GM12878 (cell line): ENCODE data around the gene KCND3. TPM values are rescaled to one million over a fixed set of nuclear protein-coding genes. Genes with fewer than 3 reads are reported as not detected.

Experiments used
- ATAC-seq: fragments of 200-7000 bp; cut with Tn5 transposase; 3 replicates; pipeline ENCODE4 v1.9.1; 2020; ENCODE audit warnings: mild to moderate bottlenecking, moderate library complexity
- BruUV-seq: library from RNA; stranded (reverse); fragments of 400-500 nt; replicated peaks from 2 replicates; lab custom pipeline; 2021; lab: Mats Ljungman, UMichigan
- CTCF ChIA-PET: fragments of 300-600 bp; sonication (Branson Sonifier 250); formaldehyde crosslinking; extraction: SDS; loops from one replicate; lab custom pipeline; 2021; ENCODE audit warnings: inconsistent platforms; lab: Yijun Ruan, JAX
- POLR2A ChIA-PET: fragments of 350-600 bp; formaldehyde crosslinking; extraction: SDS; loops from one replicate; lab custom pipeline; 2021; ENCODE audit warnings: inconsistent platforms; lab: Charles Lee
- RAD21 ChIA-PET: fragments of 300-600 bp; sonication (Branson Sonifier 250); formaldehyde crosslinking; loops from one replicate; lab custom pipeline; 2023; ENCODE audit warnings: antibody characterized with exemption; ENCODE audit not compliant: unreplicated experiment; lab: Charles Lee
- SMC1A ChIA-PET: fragments of 300-600 bp; sonication (Branson Sonifier 250); formaldehyde crosslinking; loops from one replicate; lab custom pipeline; 2023; ENCODE audit not compliant: unreplicated experiment, uncharacterized antibody; lab: Charles Lee
- DNase-seq: peaks from one replicate; pipeline ENCODE4 v3.0.0-alpha.2; 2011; ENCODE audit warnings: low read depth, low spot score
- FAIRE-seq: peaks from 3 replicates; lab custom pipeline; 2011; peaks lifted over from hg19 to GRCh38; lab: Jason Lieb, UNC
- H2AFZ ChIP-seq: 2 replicates; pipeline ENCODE4 v1.6.0; 2011; ENCODE audit warnings: low read depth, low read length, control low read depth; ENCODE audit not compliant: control insufficient read depth
- H3K27ac ChIP-seq: 2 replicates; pipeline ENCODE4 v1.5.1; 2011; ENCODE audit warnings: control low read depth; ENCODE audit not compliant: control insufficient read depth, insufficient read depth
- H3K27me3 ChIP-seq, 2 experiments: replicated peaks in 1 of 2; 2 replicates each; pipeline versions ENCODE4 v1.6.0 to v1.6.1; 2011; ENCODE audit warnings: low read length in 1 of 2; ENCODE audit not compliant: control insufficient read depth in 2 of 2, insufficient read depth in 2 of 2
- H3K36me3 ChIP-seq, 2 experiments: 2 replicates each; pipeline ENCODE4 v1.5.1; 2011; ENCODE audit warnings: low read length in 1 of 2; ENCODE audit not compliant: control insufficient read depth in 2 of 2, insufficient read depth in 2 of 2
- H3K4me1 ChIP-seq: 2 replicates; pipeline ENCODE4 v1.6.1; 2011; ENCODE audit warnings: mild to moderate bottlenecking, low read length, moderate library complexity, mixed read lengths; ENCODE audit not compliant: control insufficient read depth, insufficient read depth
- H3K4me2 ChIP-seq: 2 replicates; pipeline ENCODE4 v1.6.0; 2011; ENCODE audit warnings: control low read depth; ENCODE audit not compliant: control insufficient read depth, insufficient read depth
- H3K4me3 ChIP-seq: fragments of 200-600 bp; sonication (generic); 2 replicates; pipeline ENCODE4 v1.5.1; 2016
- H3K79me2 ChIP-seq: 2 replicates; pipeline ENCODE4 v1.6.0; 2011; ENCODE audit warnings: low read length; ENCODE audit not compliant: control insufficient read depth, insufficient read depth
- H3K9ac ChIP-seq: 2 replicates; pipeline ENCODE4 v1.8.0; 2011; ENCODE audit warnings: low read length, control low read depth, mixed read lengths; ENCODE audit not compliant: control insufficient read depth, insufficient read depth
- H3K9me3 ChIP-seq: replicated peaks from 3 replicates; pipeline ENCODE4 v1.5.1; 2011; ENCODE audit warnings: mild to moderate bottlenecking, low read length; ENCODE audit not compliant: control insufficient read depth, insufficient read depth
- H4K20me1 ChIP-seq: 2 replicates; pipeline ENCODE4 v1.6.0; 2011; ENCODE audit not compliant: control insufficient read depth, insufficient read depth
- EGR1 ChIP-seq, 2 experiments: IDR thresholded peaks; 1 replicate in 1 of 2; 2 replicates in 1 of 2; pipeline ENCODE4 v1.6.1; 2011 to 2012; ENCODE audit warnings: low read depth in 2 of 2, low read length in 2 of 2, borderline replicate concordance in 1 of 2, mild to moderate bottlenecking in 1 of 2, moderate library complexity in 1 of 2
- MEF2B ChIP-seq: fragments of 450-650 bp; IDR thresholded peaks from 2 replicates; pipeline ENCODE4 v1.6.1; 2018; ENCODE audit warnings: mild to moderate bottlenecking, moderate library complexity; ENCODE audit not compliant: partially characterized antibody, poor library complexity, severe bottlenecking
- MYC ChIP-seq: IDR thresholded peaks from 2 replicates; pipeline ENCODE4 v1.6.1; 2011; ENCODE audit warnings: mild to moderate bottlenecking, low read length, moderate library complexity, inconsistent platforms; ENCODE audit not compliant: insufficient read depth, insufficient replicate concordance, insufficient read length, severe bottlenecking
- NFYB ChIP-seq: IDR thresholded peaks from 2 replicates; pipeline ENCODE4 v1.6.1; 2011; ENCODE audit warnings: low read depth, mild to moderate bottlenecking, low read length, improper control_type of control experiment, moderate library complexity; ENCODE audit not compliant: insufficient read depth
- PAX5 ChIP-seq: IDR thresholded peaks from 2 replicates; pipeline ENCODE4 v1.6.1; 2011; ENCODE audit warnings: low read depth, low read length, borderline replicate concordance
- PML ChIP-seq: IDR thresholded peaks from 2 replicates; pipeline ENCODE4 v1.6.1; 2012; ENCODE audit warnings: low read length, inconsistent platforms
- POLR2A ChIP-seq: IDR thresholded peaks from 2 replicates; pipeline ENCODE4 v1.6.1; 2011; ENCODE audit warnings: low read depth, mild to moderate bottlenecking, low read length
- POLR2AphosphoS5 ChIP-seq: IDR thresholded peaks from 2 replicates; pipeline ENCODE4 v1.6.1; 2011; ENCODE audit warnings: mild to moderate bottlenecking, low read length, inconsistent platforms
- RUNX3 ChIP-seq: IDR thresholded peaks from 2 replicates; pipeline ENCODE4 v1.6.1; 2012; ENCODE audit warnings: low read length, inconsistent platforms
- SREBF2 ChIP-seq: IDR thresholded peaks from 2 replicates; pipeline ENCODE4 v1.6.1; 2012; ENCODE audit warnings: mild to moderate bottlenecking, low read length
- TARDBP ChIP-seq: IDR thresholded peaks from 2 replicates; pipeline ENCODE4 v1.6.1; 2016; ENCODE audit warnings: borderline replicate concordance
- ZNF622 ChIP-seq: fragments of 450-650 bp; IDR thresholded peaks from 2 replicates; pipeline ENCODE4 v1.6.1; 2017; ENCODE audit warnings: mild to moderate bottlenecking, inconsistent platforms
- WGBS: methylation state at CpG from one replicate; pipeline ENCODE4 v1.1.6; 2016; ENCODE audit warnings: low lambda C conversion rate; ENCODE audit not compliant: insufficient replicate concordance, insufficient coverage; ENCODE audit errors: missing lambda C conversion rate; 5-methylcytosine and 5-hydroxymethylcytosine counted together
- in situ Hi-C: fragments of 300-500 bp; cut with MboI; formaldehyde crosslinking; loops from 9 replicates; pipeline ENCODE4 v1.14.3; 2018; ENCODE audit warnings: mixed read lengths
- intact Hi-C: fragments of 100-400 bp; cut with micrococcal nuclease; formaldehyde crosslinking; loops from one replicate; pipeline ENCODE4 v1.14.2; 2022; ENCODE audit not compliant: unreplicated experiment
- polyA plus RNA-seq, 11 experiments: library from polyadenylated mRNA; depleted of rRNA in 4 of 11; unstranded in 6 of 11; stranded (reverse) in 5 of 11; fragments of >200 nt; fragmentation: Nextera tagmentation in 4 of 11; fragmentation: Illumina TruSeq in 1 of 11; extraction: Ambion mirVana in 4 of 11; extraction: Trizol in 1 of 11; gene quantifications; 1 replicate in 1 of 11; 2 replicates in 10 of 11; pipeline versions ENCODE4 v1.2.1 to v1.2.3, GENCODE V29; 2011 to 2016; ENCODE audit warnings: inconsistent platforms in 2 of 11, missing spikeins in 2 of 11, low read depth in 1 of 11
- total RNA-seq, 4 experiments: library from RNA; depleted of rRNA in 3 of 4; stranded (reverse); fragments of >200 nt in 3 of 4; fragmentation: Illumina TruSeq in 1 of 4; extraction: Trizol in 1 of 4; gene quantifications; 2 replicates each; pipeline versions ENCODE4 v1.2.1 to v1.2.3, GENCODE V29; 2013 to 2021
- TF ChIP-seq, protein P1 (sequence below): IDR thresholded peaks from 2 replicates; pipeline ENCODE4 v1.6.1; 2011; ENCODE audit warnings: low read depth, low read length, improper control_type of control experiment, borderline replicate concordance

KCND3 gene
- total and polyA plus RNA-seq, 10 of the 15 experiments (the other 5 are each of a cell fraction or from before 2014, with no cell fraction given): 0.02 TPM; not detected in 9

DNA sequence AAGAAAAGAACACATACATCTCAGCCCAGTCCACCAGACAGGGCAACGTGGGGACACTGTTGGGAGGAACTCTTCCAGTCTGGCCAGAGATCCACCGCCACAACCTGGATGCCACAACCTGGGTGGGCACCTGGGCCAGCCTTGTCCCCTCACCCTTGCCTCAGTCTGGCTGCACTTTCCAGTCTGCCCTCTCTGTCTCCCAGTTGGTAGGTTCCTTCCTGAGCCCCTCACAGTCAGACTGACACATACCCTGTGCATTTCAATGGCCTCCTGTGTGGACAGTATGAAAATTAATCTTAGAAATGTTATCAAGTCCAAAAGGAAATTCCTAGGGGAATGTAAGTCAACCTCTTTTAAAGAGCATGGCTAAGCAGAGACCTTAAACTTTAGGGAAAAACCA is 184.2 kb downstream of the KCND3 start:
- Histone ChIP-seq H3K4me1 (no peaks in the 10 kb centered on the region), H4K20me1 (no peaks in the 10 kb centered on the region; the same call in 1 of the 2 replicates), H3K4me2 (no peak overlapping the region), H3K4me3 (no peak overlapping the region), H3K27me3 (peaks cover 6 to 8% of the 10 kb centered on the region in 2 experiments), H3K9me3 (no peaks in the 10 kb centered on the region), H3K9ac (no peak overlapping the region), H3K27ac (no peak overlapping the region), H2AFZ (no peak overlapping the region), H3K36me3 (no peaks in the 10 kb centered on the region), H3K79me2 (no peaks in the 10 kb centered on the region)
- ATAC-seq (no peak), FAIRE-seq (no peak), DNase-seq (no peak)
- in situ Hi-C loops: no loop called here
- ChIA-PET SMC1A (no interaction called here), CTCF (no interaction called here), RAD21 (no interaction called here), POLR2A (interaction anchor here (0.7 kb wide), 1 partner anchor 19 kb away, joined by 3 read pairs; no protein-coding TSS in a partner anchor)
- WGBS: 21% methylated on average over 2 of the region's 2 CpGs
- TF ChIP-seq NFYB: no peak
- TF ChIP-seq EGR1 (IDR thresholded peaks at IDR 0.05; ENCODE audit: borderline replicate concordance in 1 of 2, low read depth in 2 of 2, low read length in 2 of 2): no peak
- no peak for TF ChIP-seq TARDBP
- no peak for TF ChIP-seq ZNF622
- TF ChIP-seq SREBF2: no peak
- TF ChIP-seq MYC: no peak
- TF ChIP-seq POLR2AphosphoS5: no peak
- no peak for TF ChIP-seq MEF2B
- TF ChIP-seq POLR2A: no peak
- TF ChIP-seq, protein P1, sequence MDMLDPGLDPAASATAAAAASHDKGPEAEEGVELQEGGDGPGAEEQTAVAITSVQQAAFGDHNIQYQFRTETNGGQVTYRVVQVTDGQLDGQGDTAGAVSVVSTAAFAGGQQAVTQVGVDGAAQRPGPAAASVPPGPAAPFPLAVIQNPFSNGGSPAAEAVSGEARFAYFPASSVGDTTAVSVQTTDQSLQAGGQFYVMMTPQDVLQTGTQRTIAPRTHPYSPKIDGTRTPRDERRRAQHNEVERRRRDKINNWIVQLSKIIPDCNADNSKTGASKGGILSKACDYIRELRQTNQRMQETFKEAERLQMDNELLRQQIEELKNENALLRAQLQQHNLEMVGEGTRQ: no peak
- no peak for TF ChIP-seq PML
- TF ChIP-seq PAX5: no peak
- no peak for TF ChIP-seq RUNX3
- intact Hi-C loops: no loop called here
- BruUV-seq: no TSS peak
